ENCODE measurements around the gene INTS15.

- TF ChIP-seq POLR2AphosphoS5 (IDR thresholded peaks at IDR 0.05; ENCODE audit: low read depth, low read length) (no peak), TAF1 (IDR thresholded peaks at IDR 0.05; ENCODE audit: low read depth, low read length) (no peak), POLR2A (IDR thresholded peaks at IDR 0.05; ENCODE audit: low read depth, low read length) (no peak), SPI1 (IDR thresholded peaks at IDR 0.05; ENCODE audit: low read depth, low read length) (no peak), PAX5 (IDR thresholded peaks at IDR 0.05; ENCODE audit: insufficient read depth, low read length, severe bottlenecking) (no peak)
Observed at GRCh38 chr7:6562106-6562505, 27.7 kb upstream of the INTS15 start.
